ENCODE results near the gene RAPGEF6.

DNA sequence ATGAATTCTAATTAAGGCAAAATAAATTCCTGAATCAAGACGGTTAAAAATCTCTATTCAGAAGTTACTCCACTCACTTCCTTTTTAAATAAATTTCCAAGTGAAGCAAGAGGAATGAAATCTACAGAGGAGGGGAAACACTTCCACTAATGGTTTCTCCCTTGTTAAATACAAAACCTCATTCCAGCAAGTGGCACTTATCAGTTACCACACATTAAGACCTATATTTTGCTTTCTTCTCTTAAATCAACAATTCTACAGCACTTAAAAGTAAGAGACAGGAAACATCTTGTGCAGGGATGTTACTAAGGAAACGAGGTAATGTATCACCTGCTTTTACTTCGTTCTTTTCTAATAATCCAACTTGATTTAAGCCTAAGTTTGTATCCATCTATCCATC is 172.6 kb downstream of the RAPGEF6 start:
- no peak for TF ChIP-seq POLR2A (IDR thresholded peaks at IDR 0.05)
- TF ChIP-seq, protein P1, sequence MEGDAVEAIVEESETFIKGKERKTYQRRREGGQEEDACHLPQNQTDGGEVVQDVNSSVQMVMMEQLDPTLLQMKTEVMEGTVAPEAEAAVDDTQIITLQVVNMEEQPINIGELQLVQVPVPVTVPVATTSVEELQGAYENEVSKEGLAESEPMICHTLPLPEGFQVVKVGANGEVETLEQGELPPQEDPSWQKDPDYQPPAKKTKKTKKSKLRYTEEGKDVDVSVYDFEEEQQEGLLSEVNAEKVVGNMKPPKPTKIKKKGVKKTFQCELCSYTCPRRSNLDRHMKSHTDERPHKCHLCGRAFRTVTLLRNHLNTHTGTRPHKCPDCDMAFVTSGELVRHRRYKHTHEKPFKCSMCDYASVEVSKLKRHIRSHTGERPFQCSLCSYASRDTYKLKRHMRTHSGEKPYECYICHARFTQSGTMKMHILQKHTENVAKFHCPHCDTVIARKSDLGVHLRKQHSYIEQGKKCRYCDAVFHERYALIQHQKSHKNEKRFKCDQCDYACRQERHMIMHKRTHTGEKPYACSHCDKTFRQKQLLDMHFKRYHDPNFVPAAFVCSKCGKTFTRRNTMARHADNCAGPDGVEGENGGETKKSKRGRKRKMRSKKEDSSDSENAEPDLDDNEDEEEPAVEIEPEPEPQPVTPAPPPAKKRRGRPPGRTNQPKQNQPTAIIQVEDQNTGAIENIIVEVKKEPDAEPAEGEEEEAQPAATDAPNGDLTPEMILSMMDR (IDR thresholded peaks at IDR 0.05): no peak

All from right lobe of liver (tissue), 4 donors.